ENCODE results near the gene C1QTNF7.

- TF ChIP-seq ZFP3 (CRISPR knock-in tag; IDR thresholded peaks at IDR 0.05) = no peak
- no peak for TF ChIP-seq ZC3H10 (CRISPR knock-in tag; IDR thresholded peaks at IDR 0.05)
- no peak for TF ChIP-seq ESRRG (CRISPR knock-in tag; IDR thresholded peaks at IDR 0.05)
- TF ChIP-seq RARB (CRISPR knock-in tag; IDR thresholded peaks at IDR 0.05) = no peak
- TF ChIP-seq POU6F1 (CRISPR knock-in tag; IDR thresholded peaks at IDR 0.05; ENCODE audit: borderline replicate concordance, low read depth) = no peak
- no peak for TF ChIP-seq ZNF565 (CRISPR knock-in tag; conservative IDR thresholded peaks at IDR 0.05; ENCODE audit: low read depth)
- no peak for TF ChIP-seq ZFP30 (CRISPR knock-in tag; IDR thresholded peaks at IDR 0.05)
- no peak for TF ChIP-seq SNAI2 (CRISPR knock-in tag; IDR thresholded peaks at IDR 0.05)
- TF ChIP-seq ARNTL (CRISPR knock-in tag; IDR thresholded peaks at IDR 0.05; ENCODE audit: borderline replicate concordance, low read depth) = no peak
- no peak for TF ChIP-seq PATZ1 (CRISPR knock-in tag; IDR thresholded peaks at IDR 0.05; ENCODE audit: borderline replicate concordance)
- no peak for TF ChIP-seq CREB5 (CRISPR knock-in tag; IDR thresholded peaks at IDR 0.05; ENCODE audit: low read depth)
- TF ChIP-seq GLIS3 (CRISPR knock-in tag; IDR thresholded peaks at IDR 0.05) = no peak
- no peak for TF ChIP-seq TSHZ2 (CRISPR knock-in tag; IDR thresholded peaks at IDR 0.05)
- no peak for TF ChIP-seq ZNF8 (CRISPR knock-in tag; IDR thresholded peaks at IDR 0.05)
These were observed at the start of gene C1QTNF7 for GRCh38 chr4:15427701-15428100.

All from SK-N-SH treated with all-trans-retinoic acid at 6 μM for 48 hours (cell line).